NCI-H345 treated with DMSO at 0.1 percent for 48 hours (cell line): ENCODE measurements around the gene C3orf33.

Experiments used
- DNase-seq: peaks from one replicate; lab custom pipeline; 2025; ENCODE audit not compliant: unreplicated experiment; lab: John Stamatoyannopoulos, UW

Gene C3orf33

DNA sequence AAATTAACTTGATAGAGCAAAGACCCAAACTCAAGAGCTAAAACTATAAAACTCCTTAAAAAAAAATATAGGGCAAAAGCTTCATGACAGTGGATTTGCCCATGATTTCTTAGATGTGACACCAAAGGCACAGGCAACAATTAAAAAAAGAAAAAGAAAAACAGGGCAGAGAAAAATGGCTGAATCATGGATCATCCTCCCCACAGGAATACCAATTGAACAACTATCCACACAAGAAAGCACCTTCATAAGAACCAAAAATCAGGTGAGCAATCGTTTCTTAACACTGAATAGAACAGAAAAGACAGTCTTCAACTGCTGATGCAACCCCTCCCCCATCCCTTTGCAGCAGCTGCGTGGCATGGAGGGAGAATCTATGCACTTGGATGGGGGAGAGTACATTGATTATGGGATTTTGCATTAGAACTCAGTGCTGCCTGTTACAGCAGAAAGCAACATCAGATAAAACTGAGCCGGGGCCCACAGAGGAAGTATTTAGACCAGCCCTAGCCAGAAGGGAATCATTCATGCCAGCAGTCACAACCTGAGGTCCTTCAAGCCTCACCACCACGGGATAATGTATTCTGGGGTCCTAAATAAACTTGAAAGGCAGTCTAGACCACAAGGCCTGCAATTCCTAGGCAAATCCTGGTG, 15.7 kb downstream of the C3orf33 start:
- no peak for DNase-seq

DNA sequence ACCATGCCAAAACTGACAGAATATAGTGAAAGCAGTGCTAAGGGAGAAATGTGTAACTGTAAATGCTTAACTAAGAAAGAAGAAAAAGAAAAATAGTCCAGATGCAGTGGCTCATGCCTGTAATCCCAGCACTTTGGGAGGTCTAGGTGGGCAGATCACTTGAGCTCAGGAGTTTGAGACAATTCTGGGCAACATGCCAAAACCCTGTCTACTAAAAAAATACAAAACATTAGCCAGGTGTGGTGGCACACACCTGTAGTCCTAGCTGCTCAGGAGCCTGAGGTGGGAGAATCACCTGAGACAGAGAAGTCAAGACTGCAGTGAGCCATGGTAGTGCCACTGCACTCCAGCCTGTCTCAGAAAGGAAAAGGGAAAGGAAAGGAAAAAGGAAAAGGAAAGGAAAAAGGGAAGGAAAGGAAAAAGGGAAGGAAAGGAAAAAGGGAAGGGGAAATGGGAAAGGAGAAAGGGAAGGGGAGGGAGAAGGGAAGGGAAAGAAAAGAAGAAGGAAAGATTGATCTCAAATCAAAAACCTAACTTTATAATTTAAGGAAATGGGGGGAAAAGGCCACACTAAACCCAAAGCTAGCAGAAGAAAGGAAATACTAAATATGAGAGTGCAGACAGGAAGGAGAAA, 20.3 kb downstream of the C3orf33 start:
- peak; percentile 7 for DNase-seq

DNA sequence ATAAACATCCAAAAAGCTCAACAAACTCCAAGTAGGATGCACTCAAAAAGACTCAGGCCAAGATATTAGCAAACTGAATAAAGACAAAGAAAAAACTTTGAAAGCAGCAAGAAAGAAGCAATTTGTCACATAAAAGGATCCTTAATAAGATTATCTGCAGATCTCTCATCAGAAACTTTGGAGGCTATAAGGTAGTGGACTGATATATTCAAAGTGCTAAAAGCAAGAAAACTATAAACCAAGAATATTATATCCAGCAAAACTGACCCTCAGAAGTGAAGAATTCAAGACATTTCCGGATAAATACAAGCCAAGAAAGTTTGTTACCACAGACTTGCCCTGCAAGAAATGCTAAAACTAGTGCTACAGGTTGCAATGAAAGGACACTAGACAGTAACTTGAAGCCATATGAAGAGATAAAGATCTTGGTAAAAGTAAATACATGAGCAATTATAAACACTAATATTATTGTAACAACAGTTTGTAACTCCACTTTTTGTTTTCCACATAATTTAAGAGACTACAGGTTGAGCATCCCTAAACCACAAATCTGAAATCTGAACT, 23.6 kb downstream of the C3orf33 start:
- DNase-seq, result no peak

DNA sequence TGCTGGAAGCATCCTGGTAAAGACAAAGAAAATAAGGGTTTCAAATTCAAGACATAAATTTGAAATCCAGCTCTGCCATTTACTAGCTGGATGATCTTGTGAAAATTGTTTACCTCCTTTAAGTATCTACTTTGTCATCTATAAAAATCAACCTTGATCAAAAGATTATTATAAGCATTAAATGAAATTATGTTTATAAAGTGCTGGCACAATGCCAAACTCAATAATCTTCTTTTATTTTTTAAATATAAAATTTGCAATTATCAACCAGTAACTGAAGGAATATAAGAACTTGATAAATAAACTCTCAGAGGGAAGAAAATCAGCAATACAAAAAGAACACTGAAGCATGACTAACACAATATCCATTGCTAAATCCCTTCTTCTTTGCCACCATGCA, 25.8 kb downstream of the C3orf33 start:
- no peak for DNase-seq

DNA sequence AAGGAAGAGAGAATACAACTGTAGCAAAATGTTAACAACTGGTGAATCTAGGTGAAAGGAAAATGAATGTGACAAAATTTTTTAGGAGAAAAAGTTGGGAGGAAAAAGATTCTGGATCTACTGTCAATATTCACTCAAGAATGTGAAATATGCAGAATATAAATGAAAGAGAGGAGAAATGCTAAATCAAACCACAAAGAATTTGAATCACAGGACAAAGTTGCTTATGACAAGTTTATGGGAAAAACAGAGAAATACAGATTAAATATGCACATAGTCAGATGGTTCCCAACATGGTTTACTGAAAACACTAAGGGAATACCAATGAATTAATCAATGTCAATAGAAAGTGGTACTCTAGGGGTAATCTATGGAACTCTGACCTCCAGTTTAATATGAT, 27.6 kb downstream of the C3orf33 start:
- no peak for DNase-seq

DNA sequence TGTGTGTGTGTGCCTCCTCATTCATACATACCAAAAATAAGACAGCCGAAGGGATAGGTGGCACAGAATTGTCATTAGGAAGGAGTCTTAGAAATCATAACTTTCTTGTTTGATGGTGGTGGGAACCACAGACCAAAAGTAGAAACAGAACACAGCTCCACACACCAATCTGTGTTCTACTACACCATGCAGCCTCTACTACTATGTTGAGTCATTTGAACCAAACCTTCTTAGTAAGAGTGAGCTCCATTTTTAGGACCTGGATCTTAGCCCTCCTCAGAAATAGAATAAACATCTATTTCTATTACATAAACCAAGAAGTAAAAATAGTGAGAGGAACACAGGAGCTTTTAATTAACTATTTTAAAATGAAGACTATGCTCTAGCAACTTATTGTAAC, 33.3 kb downstream of the C3orf33 start:
- no peak for DNase-seq

DNA sequence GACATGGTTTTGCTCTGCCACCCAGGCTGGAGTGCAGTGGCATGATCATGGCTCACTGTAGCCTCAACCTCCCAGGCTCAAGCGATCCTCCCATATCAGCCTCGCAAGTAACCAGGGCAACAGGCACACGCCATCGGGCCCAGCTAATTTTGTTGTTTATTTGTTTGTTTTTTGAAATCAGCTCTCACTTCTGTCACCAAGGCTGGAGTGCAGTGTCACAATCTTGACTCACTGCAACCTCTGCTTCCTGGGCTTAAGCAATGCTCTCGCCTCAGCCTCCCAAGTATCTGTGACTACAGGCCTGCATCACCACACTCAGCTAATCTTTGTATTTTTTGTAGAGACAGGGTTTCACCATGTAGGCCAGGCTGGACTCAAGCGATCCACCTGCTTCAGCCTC, 35.0 kb downstream of the C3orf33 start:
- no peak for DNase-seq

DNA sequence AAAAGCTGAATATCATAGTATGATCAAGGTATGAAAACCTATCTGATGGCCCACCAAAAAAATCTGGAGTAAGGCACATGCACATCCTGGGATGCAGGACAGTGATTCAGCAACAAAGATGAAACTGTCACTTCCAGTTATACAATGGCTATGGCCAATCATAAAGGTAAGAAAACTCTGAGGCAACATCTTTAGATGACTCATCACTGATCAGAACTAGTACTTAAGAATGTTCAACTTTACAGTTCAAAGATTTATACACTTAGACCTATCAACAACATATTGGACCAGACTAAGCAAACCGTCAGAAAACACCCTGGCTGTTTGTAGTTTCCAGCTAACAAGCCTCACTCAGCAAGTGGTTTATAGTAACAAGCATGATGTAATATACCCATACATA, 39.9 kb downstream of the C3orf33 start:
- no peak for DNase-seq

DNA sequence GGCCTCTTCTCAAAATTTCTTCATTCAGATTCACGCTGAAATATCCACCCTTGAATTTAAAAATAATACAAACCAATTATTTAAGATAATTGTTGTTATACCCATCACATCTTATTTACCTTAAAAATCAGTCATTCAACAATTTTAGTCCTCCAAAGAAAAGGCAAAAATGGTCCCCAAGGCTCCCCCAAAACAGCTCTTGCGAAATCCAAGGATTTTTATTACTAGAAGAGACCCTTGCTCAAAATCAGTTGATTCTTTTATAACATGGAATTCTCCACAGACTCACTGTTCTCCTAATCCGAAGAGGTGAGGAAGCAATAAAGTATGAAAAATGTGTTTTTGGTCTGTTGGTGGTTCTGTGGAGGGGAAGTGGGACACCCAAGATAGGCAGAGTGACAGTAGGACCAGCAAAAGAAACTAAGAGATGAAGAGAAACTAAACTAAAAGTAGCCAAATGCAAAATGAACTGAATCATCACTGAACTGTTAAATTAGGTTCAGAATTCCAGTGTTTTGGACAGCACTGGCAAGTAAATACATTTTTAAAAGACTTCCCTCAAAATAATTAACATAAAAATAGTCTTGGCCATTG, 42.1 kb downstream of the C3orf33 start:
- no peak for DNase-seq

DNA sequence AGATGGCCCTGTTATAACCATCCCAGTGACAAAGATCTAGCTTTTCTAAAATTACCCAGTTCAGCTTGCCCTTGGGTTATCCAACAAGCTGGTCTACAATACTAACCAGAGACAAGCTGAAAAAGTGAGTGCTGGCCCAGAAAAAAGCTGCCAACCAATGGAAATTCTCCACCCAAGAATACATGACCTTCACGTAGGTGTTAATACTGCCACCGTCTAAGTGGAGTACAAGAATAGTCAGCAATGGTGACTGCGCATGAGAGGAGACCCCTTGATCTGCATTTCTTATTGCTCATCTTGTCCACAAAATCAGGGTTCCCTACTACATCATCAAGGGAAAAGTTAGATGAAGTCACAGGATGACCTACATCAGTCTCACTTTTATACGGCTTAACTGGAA, 45.4 kb downstream of the C3orf33 start:
- no peak for DNase-seq

DNA sequence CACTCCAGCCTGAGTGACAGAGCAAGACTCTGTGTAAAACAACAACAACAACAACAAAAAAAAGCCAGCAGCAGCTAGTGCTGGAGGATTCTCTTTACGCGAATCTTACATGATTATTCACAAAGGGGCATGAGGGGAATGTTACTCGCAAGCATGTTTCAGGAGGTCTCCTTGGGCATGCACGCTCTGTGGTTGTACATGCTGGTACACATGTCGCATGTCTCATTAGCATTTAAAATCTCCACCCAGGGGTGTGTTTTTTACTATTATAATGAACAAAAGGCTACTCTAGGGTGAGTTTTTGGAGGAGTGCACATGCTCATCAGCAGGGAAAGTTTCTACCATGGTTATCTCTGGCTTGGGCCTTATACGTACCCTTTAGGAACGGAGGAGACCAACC, 48.5 kb downstream of the C3orf33 start:
- DNase-seq, result no peak

DNA sequence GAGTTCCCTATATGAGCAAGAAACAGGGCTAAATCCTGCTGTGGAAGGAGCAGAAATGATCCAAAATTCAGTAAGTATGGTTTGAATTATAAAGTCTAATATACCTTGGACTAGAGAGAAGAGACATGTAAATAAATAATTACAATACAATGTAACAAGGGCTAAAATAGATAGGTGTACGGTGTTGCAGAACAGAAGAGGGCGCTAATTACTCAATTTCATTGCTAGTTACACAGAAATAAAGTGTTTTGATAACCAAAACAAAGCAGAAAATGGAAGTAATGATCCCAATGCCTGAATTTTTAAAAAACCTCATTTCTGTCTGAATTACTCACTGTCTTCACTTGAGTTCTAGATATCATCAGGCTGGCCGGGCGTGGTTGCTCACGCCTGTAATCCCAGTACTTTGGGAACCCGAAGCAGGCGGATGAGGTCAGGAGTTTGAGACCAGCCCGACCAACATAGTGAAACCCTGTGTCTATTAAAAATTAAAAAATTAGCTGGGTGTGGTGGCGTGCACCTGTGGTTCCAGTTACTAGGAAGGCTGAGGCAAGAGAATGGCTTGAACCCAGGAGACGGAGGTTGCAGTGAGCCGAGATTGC, 52.9 kb downstream of the C3orf33 start:
- peak; percentile 6 for DNase-seq

DNA sequence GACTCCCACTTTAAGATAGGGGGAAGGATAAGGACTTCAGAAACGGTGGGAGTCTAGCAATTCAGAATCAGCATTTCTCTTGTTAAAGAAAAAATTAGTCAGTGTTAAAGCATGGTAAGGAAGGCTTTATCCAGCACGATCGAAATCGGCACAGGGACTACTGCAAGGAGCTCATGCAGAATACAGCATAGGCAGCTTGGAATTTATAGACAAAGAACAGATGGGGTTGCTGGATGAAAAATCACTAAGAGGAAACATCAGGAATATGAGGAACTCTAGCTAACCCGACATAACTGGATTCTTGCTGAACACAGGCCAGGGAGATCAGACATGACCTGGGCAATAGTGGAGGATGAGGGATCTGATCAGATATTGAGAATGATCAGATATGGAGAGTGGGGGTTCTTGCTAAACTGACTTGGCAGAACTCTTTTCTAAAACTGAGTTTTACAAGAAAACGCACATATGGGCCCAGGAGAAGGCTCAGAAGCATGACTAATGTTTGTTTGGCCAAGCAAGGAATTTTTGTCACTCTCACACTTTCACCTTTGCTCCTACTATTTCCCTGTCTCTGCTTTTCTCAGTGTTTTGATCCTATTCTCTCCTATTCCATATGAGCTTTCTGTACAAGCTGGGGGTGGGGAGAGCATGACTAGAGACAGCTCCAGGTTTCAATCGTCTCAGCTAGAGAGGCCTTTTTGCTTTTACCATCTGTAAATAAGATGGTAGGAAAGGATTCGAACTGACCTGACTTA, 57.3 kb downstream of the C3orf33 start:
- DNase-seq, result no peak

DNA sequence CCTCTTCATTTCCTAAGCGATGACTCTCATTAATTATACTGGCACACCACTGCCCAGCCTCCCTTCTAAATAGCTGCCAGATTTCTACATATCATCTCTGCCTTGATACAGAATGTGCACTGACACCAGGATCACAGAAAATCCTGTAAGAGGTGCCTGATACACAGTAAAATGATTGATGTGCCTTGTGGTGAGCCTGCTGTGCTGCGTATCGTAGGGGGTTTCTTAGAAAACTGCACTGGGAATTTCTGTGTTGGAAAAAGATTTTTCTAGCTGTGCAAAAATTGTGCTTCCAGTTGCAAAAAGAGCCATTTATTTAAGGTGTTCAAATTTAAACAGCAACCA, 58.2 kb downstream of the C3orf33 start:
- no peak for DNase-seq

DNA sequence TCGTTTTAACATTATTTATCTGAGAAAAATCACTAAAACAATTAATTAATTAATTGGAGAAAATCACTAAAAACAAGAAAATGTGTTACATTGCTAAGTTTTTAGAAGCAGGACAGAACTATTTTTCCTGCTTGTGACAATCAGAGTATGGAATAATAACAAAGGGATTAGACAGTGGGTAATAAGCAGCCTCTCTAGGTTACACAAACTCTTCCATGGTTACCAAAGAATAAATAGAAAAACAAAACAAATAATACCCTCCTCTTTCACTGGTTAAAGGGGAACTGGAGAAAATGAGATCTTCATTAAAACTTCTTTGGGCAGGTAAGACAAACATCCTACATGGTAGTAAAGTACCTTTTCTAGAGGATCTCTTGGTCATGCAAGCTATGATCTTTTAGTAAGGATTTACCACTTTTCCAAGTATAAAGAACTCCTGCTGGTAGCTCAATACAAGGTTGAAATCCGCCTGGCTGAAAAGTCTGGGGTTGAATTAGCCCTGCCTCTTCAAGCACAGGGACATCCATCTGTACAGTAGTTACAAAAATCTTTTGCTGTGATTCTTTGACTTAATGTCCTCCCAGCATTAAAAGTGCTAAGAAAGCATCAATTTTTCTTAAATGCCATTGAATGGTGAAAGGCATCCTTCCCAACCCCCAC, 58.7 kb downstream of the C3orf33 start:
- DNase-seq, result no peak

DNA sequence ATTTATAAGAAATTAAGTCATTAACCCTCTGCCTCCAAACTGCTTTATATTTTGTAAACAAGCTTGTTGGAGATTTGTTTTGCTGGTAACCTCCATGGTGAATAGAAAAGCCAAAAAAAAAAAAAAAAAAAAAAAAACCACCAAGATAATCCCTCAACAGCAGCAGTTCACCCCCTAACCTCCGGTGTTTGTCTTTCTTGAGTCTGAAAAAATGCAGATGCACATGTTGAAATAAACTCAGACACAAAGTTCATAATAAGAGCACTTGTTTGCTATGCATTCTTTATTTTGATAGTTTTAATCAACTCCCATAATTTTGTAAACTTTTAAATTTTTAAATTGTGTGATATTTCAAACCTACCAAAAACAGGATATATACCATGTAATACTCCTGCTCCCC, 59.4 kb downstream of the C3orf33 start:
- no peak for DNase-seq

DNA sequence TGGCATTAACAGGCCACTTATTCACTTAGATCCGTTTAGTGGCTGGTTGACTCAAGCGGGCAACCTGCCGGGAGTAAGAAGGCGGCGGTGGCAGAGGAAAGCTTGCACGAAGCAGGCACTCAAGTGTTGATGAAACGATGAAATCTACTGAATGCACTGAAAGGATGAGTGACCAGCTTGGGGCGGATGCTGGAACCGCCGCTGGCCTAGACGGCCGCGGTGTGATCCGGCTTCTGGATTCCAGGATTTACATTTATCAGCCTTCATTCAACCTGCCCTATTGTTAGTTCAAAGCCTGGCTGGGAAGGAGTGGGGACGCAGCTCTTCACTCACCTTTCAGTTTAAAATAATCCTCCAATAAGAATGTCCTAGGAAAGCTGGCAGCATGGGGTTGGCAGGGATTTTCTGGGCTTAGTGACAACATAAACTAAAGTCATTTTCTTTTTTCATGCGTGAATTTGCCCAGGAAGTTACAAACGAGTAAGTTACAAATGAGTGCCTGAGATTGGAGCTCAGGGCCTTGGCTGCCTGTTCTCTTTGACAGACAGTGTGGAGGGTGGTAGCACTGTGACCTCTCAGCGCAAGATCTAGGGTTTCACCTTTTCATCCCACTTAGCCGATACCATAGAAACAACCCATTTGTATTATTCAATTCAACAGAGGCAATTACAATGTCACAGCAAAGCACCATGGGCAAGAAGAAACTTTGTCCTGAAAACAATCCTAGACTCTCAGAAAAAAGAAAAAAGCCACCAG, 60.1 kb downstream of the C3orf33 start:
- peak; percentile 25 for DNase-seq

DNA sequence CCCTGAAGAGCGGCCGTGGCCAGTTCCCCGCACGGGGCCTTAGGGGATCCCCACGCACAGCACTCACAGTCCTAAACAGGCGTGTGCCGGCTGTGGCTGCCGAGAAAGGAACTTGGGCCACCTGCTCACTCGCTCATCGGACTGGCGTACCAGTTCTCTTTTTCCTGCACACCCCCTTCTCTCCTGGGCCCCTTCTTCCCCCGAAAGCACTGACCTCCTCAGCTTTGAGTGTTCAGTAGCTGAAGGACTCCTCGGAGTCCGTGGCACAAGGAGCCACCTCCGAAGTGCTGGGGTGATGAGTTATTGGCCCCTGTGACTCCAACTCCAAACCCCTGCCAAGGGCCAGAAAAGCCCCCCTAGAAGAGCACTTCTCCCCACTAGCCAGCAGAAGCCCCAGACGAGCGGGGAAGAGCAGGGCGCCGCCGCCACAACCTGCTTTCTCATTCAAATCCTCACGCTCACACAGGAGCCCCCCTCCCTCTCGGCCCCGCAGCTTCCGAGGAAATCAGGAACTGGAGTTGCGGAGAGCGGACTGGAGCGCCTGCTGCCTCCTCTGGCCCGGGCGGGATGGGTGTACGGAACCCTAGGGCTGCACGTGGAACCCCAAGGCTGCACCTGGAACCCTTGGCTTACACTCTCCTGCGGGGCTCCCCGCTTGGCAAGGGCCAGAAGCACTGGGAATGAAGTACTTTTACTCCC, 61.3 kb downstream of the C3orf33 start, which contains the start of gene PLCH1:
Gene PLCH1 (minus strand): TSS at position 446 of the 699 bp plus-strand sequence. CDS start 40,847 bp downstream, outside the sequence.
- peak; percentile 54 for DNase-seq

DNA sequence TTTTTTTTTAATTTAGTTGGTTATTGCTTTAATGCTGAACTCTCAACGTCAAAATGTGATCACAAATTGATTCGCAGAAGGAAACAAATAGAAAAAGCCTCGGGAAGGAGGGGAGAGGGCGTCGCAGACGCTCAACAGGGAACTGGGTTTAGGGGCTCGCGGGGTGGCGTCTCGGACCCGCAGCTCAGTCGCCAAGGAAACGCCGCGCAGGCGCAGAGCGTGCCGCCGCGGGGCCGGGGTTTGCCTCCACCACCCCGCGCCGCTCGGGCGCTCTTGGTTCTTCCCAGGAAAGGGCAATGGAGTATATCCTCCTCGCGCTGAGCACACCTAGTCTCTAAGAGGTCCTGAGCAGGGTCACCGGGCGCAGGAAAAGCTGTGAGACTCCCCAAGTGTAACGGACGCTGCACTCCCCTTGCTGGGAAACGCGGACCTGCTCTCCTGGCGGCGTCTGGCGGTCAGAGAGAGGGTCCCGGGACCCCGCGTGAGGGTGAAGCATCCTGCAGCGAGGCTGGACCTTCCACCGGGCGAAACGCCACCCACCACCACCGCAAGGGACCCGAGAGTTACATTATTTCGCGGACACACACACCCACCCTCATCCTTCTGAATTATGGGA, 62.0 kb downstream of the C3orf33 start:
- peak; percentile 24 for DNase-seq
